ENCODE results near the gene DNAH7.
"Not testable (repeated sequence)": the region's sequence is repeated elsewhere in the genome, so short reads cannot be mapped to it uniquely, and the experiment has no call there.

The DNAH7 gene

DNA sequence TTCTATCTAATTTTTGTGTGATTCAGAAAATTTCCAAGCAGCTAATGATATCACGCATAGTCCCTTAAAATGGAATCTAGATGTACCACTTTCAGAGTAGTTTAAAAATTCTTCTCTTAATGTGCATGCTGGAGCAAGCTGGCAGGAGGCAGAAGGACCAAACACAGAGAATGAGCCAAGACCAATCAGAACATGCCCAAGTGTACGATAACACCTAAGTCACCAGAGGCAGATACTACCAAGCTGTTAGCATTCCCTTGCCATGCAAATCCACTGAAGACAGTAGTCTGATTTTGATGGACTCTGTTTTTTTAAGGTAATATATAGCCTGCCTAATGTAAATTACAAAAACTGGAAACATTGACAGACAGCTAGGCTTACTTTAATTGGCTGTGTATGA, 109.3 kb downstream of the DNAH7 start:
- no peak for DNase-seq

DNA sequence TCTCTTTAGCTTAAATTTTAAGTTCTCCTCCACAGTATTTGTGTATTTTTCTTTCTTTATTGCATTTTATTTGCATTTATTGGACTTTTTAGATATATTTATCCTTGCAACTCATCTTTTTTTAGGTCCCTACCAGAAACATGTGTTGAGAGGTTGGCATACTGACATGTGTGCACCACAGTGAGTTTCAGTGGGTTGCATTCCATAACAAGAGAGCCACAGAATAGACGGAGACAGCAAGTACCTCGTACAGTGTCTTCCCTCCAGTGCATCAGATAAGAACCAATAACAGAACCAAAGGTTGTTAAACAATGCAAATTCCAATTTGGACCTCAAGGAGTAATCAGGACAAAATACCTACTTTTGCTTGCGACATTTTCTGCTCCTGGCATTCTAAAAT, 111.9 kb downstream of the DNAH7 start:
- DNase-seq, result no peak

DNA sequence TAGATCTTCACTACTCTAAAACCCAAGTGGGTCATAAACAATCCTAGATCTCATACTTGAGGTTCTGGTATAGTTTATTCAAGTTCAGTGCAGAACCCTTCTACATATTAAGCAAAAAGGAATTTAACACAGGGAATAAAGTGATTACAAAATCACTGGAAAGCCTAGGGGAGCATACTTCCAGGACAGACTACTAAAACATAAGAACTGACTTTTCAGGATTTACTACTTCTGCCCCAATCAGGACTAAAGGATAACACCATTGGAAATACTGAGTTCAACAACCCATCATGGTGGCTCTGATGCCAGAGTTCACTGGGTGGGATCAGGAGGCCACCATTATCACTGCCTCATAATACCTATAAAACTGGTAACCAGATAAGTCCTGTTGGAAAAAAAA, 123.6 kb downstream of the DNAH7 start:
- no peak for DNase-seq

DNA sequence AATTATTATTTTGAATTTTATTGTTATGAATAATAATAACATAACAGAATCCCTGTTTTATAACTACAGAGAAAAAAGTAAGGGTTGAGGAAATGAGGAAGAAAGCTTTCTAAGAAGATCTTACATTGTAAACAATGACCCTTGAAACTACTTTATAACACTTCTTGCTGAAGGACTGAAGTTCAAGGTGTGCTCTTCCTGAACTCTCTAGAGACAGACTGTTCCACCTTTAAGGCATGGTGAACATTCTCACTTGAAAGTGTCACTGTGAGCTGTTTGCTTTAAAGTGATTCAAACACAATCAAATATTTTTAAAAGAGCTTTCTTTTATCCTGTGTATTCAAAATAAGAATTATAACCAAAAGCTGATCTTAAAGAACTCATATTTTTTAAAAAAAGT, 131.5 kb downstream of the DNAH7 start:
- DNase-seq, result no peak

DNA sequence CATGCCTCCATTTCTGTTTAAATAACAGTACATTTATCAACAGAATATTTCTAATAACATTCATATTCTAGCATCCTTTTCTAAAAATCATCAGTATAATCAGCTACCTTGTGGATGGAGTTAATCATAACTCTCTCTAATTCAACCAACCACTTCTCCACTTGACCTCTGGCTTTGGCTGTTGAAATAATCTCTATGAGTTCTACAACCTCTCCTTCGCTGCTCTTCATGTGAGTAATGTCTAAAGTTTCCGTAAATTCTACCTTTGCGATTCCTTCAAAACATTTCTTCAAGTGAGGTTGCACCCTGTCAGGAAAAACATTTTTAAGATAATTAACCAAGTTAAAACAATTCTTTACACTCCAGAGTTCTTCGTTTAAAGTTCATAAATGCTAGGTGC, 134.2 kb downstream of the DNAH7 start:
- DNase-seq, result no peak

DNA sequence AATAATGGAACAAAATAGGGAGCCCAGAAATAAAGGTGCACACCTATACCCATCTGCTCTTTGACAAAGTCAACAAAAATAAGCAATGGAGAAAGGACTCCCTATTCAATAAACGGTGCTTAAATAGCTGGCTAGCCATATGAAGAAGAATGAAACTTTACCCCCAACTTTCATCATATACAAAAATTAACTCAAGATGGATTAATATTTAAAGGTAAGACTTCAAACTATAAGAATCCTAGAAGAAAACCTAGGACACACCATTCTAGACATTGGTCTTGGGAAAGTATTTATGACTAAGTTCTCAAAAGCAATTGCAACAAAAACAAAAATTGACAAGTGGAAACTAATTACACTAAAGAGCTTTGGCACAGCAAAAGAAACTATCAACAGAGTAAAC, 139.1 kb downstream of the DNAH7 start:
- DNase-seq, result no peak

DNA sequence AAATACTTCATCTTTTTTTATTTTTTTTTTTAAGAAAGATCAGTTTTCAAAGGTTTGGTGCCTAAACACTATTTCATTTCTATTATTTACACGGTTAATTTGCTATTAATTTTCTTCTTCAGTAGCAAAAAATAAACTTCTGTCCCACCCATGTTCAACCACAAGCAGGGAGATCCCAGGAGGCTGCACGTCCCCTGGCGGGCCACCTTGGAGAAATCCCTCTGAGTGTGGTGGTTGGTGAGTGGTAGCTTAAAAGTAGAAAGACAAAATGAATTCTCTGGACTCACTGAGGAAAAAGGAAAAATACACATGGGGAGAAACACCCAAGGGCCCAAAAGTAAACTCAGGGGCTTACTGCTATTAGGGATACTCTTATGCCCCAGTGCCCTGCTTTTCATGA, 143.5 kb downstream of the DNAH7 start:
- no peak for DNase-seq

DNA sequence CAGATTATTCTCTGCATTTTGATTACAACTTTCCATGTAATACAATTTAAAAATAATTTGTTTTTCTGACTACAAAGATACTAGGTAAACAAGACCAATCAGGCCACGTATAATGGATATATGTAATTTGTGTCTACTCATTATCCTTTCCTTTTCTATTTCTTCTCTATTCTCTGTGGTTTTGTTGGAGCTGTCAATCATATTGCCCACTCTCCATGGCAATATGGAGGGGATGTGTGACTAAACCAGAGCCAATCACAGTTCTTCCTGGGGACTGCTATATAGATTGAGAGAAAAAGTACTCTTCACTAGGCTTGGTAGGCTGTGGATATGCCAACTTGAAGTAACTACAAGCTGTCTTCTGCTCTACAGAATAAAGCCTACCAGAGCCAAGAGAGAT, 144.7 kb downstream of the DNAH7 start:
- no peak for DNase-seq

DNA sequence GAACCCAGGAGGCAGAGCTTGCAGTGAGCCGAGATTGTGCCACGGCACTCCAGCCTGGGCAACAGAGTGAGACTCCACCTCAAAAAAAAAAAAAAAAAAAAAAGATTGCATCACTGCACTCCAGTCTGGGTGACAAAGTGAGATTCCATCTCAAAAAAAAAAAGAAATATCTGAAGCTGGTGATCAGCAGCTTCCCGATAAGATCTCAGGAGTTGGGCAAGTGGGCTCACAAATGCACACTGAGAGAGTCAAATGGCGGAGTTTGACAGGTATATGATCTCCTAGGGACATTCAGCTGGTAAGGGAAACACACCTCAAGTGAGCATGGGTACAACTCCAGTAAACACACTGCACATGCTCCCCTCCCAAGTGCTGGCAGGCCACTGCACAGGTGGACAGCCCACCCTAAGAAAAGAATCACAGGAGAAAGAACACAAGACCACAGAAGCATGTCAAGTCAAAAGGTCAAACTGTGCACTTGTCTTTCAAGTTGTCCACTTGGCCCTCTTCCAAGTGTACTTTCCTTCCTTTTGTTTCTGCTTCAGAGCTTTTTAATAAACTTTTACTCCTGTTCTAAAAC, 151.5 kb downstream of the DNAH7 start:
- DNase-seq, result not testable (repeated sequence)

DNA sequence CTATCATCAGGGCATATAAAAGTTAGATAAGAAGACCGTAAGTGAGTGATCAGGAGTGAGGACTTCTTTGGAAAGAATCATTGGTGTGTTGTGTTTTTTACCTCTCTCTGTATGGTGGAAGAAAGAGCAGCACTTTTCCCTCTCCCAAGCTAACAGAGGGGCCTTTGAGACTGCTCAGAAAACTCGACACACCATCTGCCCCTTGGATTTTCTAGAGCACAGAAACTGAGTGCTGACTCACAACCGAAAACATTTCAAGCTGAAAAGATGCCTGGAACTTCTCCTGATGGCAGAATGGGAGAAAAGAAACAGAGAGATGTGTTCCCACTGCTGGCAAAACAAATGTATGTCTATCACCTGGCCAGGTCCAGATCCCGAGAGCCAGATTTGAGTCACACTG, 156.6 kb downstream of the DNAH7 start:
- DNase-seq, result no peak

DNA sequence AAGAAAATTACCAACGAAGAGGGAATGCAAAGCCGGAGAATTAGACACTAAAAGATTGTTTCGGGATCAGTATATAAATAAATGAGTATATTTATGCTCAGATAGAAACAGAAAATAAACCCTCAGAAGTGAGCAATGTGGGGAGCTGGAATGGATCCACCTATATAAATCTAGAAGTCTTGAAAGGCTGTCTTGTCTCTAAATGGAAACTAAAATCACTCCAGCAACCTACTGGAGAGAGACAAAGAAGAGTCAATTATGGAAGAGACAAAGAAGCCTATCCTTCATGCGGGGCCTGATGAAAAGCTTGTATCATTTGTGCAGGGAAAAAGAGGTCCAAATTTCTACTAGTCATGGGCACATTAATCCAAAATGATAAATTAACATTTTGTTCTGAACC, 158.1 kb downstream of the DNAH7 start:
- DNase-seq, result no peak

DNA sequence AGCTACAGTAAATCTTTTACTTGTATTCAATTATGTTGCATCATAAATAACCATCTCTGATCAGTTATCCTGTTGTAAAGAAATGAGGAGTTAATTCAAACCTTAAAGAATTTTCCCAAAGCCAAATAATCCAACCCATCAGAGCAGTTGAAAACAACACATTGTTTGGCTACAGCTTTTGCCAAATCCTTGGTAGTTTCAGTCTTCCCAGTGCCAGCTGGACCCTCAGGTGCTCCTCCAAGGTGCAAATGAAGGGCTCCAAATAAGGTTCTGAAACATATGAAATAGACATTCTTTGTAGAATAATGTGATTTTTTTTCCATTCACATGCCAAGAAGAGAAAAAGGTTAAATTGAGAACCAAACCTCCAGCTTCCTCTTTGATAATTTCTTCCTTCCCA, 158.7 kb downstream of the DNAH7 start:
- DNase-seq, result no peak

DNA sequence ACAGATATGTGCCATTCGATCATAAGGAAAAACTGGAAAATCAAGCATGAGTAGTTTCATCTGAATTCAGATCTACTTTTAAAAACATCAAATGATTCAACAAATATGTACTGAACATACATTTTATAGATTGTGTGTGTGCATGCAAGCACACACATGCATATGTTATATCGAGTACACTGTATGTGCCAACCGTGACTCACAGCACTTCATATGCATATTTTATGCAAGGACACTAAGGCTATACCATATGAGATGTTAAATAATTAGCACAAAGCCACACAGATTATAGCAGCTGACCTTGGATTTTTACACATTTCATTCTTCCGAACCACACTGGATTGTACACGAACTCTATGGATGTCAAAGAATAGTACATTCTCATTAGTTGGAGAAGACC, 161.2 kb downstream of the DNAH7 start:
- no peak for DNase-seq

DNA sequence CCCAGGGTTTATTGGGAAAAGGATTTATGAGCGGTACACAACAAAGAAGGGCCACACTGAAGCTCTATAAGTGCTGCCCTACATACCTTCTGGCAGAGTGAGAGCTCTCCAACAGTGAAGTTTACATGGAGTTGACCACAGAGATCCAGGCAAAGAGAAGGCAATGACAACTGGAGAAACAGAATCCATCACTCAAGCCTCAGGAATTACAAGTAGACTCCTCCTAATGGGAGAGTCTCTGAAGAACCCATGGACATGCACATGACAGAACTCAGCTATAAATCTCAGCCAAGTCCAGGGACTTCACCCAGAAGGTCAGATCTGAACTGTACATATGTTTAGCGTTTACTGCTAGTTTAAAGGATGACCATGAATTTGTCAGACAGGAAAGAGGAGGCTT, 164.7 kb downstream of the DNAH7 start:
- DNase-seq, result no peak

DNA sequence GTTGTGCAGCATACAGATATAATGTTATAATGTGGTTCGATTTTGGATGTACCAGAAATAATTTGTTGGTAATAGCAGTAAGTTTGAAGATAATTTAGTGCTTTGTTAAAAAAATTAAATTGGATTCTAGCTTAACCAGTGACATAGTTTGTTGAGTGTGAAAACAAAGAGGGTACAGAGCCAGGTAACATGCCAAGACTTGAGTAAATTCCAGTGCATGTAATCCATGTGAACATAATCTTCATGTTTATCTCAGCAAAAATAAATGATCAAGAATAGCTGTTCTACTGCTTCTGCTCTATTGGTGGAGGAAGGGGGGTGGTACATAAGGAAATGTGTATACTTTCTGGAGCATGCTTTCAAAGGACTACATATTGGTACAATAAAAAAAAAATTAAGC, 165.8 kb downstream of the DNAH7 start:
- no peak for DNase-seq

DNA sequence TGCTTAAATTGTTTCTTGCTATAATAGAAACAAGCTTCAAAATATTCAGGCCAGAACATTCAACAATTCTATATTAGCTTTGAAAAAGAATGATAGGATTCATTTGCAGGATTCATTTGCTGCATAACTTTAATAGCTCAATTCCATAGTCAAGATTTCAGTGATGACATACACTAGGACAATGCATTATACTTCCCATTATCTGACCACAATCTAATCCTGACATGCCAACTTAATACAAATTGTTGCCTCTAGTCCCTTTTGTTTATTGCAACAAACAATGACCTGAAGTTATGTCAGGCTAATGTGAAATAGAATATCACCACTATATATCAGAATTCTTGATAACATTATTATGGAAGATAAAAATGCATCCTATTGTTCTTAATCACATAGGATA, 169.4 kb downstream of the DNAH7 start:
- peak; percentile 39 for DNase-seq

DNA sequence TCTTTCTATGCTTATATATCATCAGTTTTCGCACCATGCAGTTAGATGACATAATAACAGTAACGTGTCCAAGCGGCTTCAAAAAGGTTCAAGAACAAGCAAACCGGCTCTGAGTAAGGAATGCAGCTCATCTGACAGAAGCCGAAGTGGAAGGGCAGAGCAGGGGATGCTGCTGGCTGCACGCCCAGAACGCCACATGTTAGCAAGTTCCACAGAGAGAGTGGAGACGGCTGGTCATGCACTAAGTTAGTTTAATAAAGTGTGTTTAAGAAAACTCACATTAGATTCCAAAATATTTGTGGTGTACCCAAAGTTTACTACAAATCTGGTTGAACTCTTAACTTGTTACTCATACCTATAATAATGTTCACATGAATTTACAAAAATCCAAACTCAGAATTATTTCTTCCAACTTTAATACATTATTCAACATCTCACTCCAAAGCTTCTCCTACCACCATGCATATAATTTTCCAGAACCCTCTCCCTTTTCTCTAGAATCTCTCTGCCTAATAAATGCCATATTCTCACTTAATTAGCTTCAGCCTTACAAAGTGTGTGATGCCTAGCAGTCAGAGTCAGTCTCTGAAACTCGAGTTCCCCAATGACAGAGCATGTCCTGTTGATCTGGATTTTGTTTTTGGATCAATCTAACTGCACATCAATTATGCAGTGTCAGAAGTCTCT, 170.0 kb downstream of the DNAH7 start:
- DNase-seq, result peak; percentile 99

DNA sequence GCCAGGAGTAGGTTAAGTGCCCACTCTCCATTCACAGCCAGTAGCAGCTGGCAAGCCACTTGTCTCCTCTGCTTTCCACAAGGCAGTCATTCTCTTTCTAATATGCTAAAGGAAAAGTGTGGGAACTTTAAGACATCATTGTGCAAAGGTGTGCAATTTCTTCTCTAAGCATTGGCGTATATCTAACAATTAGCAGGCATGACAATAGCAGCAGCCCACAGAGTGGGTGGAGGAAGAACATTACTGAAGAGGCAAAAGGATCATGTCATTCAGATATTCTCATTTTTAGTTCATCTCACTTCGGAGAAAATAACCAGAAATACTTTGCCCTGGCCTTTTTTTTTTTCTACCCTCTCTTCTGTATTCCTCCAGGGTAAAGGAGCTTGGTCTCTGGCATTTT, 177.6 kb downstream of the DNAH7 start:
- DNase-seq, result no peak

DNA sequence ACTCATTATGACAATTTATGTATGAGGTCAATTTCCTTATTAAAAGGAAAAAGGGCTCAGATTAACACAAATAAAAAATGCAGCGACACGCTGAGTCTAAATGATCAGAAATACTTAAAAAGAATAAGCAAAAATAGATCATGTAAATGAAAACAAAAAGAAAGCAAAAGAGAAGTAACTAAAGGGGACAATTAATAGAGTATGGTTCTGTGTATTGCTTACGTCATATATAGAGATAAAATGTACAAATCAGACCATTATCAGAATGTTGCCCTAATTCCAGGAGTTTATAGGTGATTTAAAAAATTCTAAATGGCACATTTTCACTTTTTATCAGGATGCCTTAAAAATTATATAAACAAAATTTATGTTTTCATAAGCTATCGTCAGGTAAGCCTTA, 189.5 kb downstream of the DNAH7 start:
- no peak for DNase-seq

DNA sequence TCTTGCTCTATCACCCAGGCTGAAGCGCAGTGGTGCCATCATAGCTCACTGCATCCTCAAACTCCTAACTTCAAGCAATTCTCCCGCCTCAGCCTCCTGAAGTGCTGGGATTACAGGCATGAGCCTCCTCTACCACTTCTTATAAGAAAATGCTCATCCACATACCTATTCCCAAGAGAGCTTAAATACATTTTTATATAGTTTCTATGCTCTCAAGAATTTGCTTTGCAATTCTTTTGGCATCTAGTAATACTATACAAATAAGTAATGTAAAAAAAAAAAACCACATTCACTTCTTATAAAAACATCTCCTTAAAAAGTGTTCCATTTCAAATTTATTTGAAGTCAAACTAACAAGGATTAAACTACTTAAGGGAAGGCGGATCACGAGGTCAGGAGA, 197.3 kb downstream of the DNAH7 start:
- DNase-seq, result no peak

DNA sequence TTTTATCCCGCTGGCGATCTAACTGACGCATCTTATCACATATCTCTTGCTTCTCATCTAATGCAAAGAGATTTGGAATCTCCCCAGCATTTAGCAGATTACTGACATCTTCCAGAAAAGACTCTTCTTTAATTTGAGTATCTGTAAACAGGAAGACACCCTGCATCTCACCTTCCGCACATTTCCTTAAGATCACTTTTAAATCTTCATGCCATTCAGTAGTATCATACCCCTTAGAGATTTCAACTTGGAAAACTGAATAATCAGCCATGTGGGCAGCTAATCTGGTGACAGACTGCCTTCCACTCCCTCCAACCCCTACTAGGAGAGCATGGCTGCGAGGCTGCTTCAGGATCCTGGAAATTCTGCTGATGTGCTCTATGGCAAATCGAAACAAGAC, 204.3 kb downstream of the DNAH7 start:
- DNase-seq, result no peak

DNA sequence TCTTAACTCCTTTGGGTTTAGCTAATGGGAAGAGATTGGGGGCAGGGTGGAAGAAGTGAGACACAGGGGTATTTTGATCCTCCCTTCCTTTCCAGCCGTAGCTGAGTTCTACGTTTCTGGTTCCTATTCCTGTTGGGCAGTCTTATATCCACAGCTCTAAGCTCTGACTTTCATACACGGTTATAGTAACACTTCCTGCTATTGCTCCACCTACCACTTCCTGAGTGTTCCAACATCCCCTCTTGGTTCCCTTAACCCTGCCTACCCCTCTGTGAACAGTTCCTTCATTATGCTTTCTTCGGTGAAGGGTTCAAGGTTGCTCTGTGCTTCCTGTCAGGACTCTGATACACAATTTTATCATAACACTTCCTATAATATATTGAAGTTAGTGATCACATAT, 205.1 kb downstream of the DNAH7 start:
- DNase-seq, result no peak

DNA sequence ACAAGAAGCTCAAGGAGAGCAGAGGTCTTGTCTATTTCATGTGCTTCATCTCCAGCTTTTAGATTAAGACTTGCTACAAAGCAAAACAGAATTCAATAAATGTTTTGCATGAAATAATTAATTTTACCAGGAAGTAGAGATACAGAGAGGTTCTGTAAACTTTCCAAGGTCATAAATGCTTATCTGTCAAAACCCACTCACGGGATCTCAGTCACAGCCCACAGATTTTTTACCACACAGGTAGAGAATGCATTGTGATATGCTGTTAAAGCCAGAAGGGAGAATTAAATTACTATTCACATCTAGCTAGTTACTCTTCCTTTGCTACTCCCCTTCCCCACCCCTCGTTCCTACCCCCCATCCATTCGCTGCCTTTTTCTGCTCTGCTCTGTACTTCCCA, 205.5 kb downstream of the DNAH7 start:
- DNase-seq, result no peak

DNA sequence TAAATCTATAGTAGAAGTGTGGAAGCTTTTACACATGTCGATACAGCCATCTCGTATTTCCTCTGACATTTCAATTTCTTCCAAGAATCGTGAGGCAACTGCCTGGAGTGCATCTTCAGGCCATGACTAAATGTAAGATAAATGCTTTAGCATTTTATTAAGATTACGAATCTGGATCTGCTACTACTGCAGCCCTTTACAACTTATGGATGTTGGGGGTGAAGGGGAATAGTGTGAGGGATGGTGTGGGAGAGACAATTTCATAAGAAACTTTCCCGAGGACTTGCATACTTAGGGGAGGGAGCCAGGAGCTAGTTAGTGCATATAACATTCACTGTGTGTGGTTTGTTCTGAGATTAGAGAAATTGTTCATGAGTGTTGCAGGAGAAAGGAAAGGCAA, 206.8 kb downstream of the DNAH7 start:
- DNase-seq, result peak; percentile 41

DNA sequence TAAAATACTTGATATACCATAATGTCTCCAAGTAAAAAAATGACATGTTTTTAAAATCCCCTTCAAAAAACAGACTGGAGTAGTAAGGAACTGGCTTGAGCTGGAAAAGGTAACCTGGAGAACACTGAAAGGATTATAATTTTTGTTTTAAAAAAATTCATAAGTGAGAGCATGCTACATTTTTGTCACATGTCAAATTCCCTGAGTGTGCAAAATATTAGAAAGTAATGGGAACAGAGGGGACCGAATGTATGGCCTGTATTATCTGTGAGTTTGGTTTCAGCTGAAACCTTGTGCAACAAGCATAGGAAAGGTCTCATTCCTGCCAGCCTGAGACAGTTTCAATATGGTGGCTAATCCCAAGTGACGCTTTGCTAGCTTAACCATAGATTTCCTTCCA, 209.1 kb downstream of the DNAH7 start:
- DNase-seq, result no peak

Measured in HCEC 1CT (cell line).